KOPT-K1 (cell line): ENCODE results near the gene NLGN4Y.
"Not testable (repeated sequence)": the region's sequence is repeated elsewhere in the genome, so short reads cannot be mapped to it uniquely, and the experiment has no call there.

ENCODE experiments used
- H3K27ac ChIP-seq: fragments of 200-600 bp; sonication (generic); 2 replicates; pipeline ENCODE4 v1.5.1; 2016; ENCODE audit warnings: antibody characterized with exemption, mild to moderate bottlenecking, low read depth, low read length; ENCODE audit not compliant: poor library complexity, severe bottlenecking
- H3K36me3 ChIP-seq: fragments of 200-600 bp; sonication (generic); 2 replicates; pipeline ENCODE4 v1.5.1; 2017; ENCODE audit warnings: antibody characterized with exemption, mild to moderate bottlenecking, low read length, moderate library complexity; ENCODE audit not compliant: insufficient read depth
- H3K9me3 ChIP-seq: fragments of 200-600 bp; sonication (generic); 2 replicates; pipeline ENCODE4 v1.5.1; 2017; ENCODE audit warnings: antibody characterized with exemption, low read length, mild to moderate bottlenecking; ENCODE audit not compliant: insufficient read depth, poor library complexity, severe bottlenecking

Gene NLGN4Y

GRCh38 chrY:14850734-14851133 is 326.4 kb downstream of the NLGN4Y start:
- Histone ChIP-seq H3K9me3 (no peaks in the 10 kb centered on the region), H3K27ac (no peak overlapping the region), H3K36me3 (no peaks in the 10 kb centered on the region)

GRCh38 chrY:14860448-14860847 is 336.1 kb downstream of the NLGN4Y start:
- Histone ChIP-seq H3K36me3 (no peaks in the 10 kb centered on the region), H3K27ac (no peak overlapping the region)

GRCh38 chrY:14861033-14861432 is 336.7 kb downstream of the NLGN4Y start:
- H3K27ac ChIP-seq, H3K36me3 ChIP-seq, H3K9me3 ChIP-seq: not testable (repeated sequence)

More at GRCh38 chrY:14860448-14860847, 336.1 kb downstream of the NLGN4Y start:
- H3K9me3 ChIP-seq: no peaks in the 10 kb centered on the region

- H3K27ac ChIP-seq: no peak overlapping the region
- no peaks in the 10 kb centered on the region for H3K9me3 ChIP-seq
- H3K36me3 ChIP-seq: no peaks in the 10 kb centered on the region
Measured at GRCh38 chrY:14871971-14872370, 347.6 kb downstream of the NLGN4Y start.
